Measurements from ENCODE around the gene NMD3. TPM values are rescaled to one million over a fixed set of nuclear protein-coding genes. Genes with fewer than 3 reads are reported as not detected.
A peak's percentile ranks its signal among the peaks of the same experiment; 100 is the strongest.

The NMD3 gene
- polyA plus RNA-seq, 3 donors = 16.8 to 30.0 (median 20.7) TPM

GRCh38 chr3:161199926-161200325, 21.2 kb upstream of the NMD3 start:
- Mint-ChIP-seq H3K27me3 (ENCODE audit: low read depth in 3 of 3) (no peaks in the 10 kb centered on the region), H3K4me3 (no peak overlapping the region), H3K27ac (no peak overlapping the region), H3K4me1 (peaks cover 5% of the 10 kb centered on the region), H3K9me3 (peaks cover 2 to 17% (median 7%) of the 10 kb centered on the region in 7 donors), H3K36me3 (no peaks in the 10 kb centered on the region)
- no peak for TF ChIP-seq CTCF (IDR thresholded peaks at IDR 0.05)
- H3K9me3 ChIP-seq (replicated peaks in 1 of 2; ENCODE audit: control insufficient read depth in 1 of 2, insufficient read depth in 1 of 2, low read length in 2 of 2) = peaks cover 0 to 7% of the 10 kb centered on the region in 2 donors
- no peaks in the 10 kb centered on the region for H4K20me1 ChIP-seq (ENCODE audit: insufficient read depth, low read length)
- WGBS (ENCODE audit: insufficient coverage) = 82% methylated on average over 2 of the region's 3 CpGs
- H3K4me2 ChIP-seq (replicated peaks; ENCODE audit: extremely low read depth, low read length, poor library complexity, severe bottlenecking) = no peak overlapping the region
- H3K4me1 ChIP-seq (ENCODE audit: control insufficient read depth in 1 of 2, insufficient read depth in 2 of 2, low read length in 2 of 2) = no peaks in the 10 kb centered on the region
- intact Hi-C loops (cut with micrococcal nuclease) = no loop called here
- H3K4me3 ChIP-seq (replicated peaks in 1 of 3; ENCODE audit: low read depth in 2 of 3, low read length in 3 of 3) = no peak overlapping the region
- H3K9ac ChIP-seq (ENCODE audit: insufficient read depth, low read length, poor library complexity, severe bottlenecking) = no peak overlapping the region
- DNase-seq = no peak
- no peaks in the 10 kb centered on the region for H3K27me3 ChIP-seq (ENCODE audit: control insufficient read depth in 2 of 2, insufficient read depth in 2 of 2, low read length in 2 of 2)
- no peaks in the 10 kb centered on the region for H3K36me3 ChIP-seq (replicated peaks in 1 of 2; ENCODE audit: control insufficient read depth in 1 of 2, insufficient read depth in 2 of 2, low read length in 2 of 2)
- no peaks in the 10 kb centered on the region for H3K79me2 ChIP-seq (ENCODE audit: insufficient read depth, low read length)
- no peak overlapping the region for H3K27ac ChIP-seq (ENCODE audit: low read depth in 1 of 2, low read length in 2 of 2)
- H2AFZ ChIP-seq (ENCODE audit: insufficient read depth, low read depth, low read length, poor library complexity, severe bottlenecking) = no peak overlapping the region

- no peak for TF ChIP-seq CTCF (IDR thresholded peaks at IDR 0.05)
- Histone ChIP-seq H3K9me3 (replicated peaks in 1 of 2; ENCODE audit: control insufficient read depth in 1 of 2, insufficient read depth in 1 of 2, low read length in 2 of 2) (no peaks in the 10 kb centered on the region), H2AFZ (ENCODE audit: insufficient read depth, low read depth, low read length, poor library complexity, severe bottlenecking) (no peak overlapping the region), H3K9ac (ENCODE audit: insufficient read depth, low read length, poor library complexity, severe bottlenecking) (no peak overlapping the region), H3K4me3 (replicated peaks in 1 of 3; ENCODE audit: low read depth in 2 of 3, low read length in 3 of 3) (no peak overlapping the region), H3K4me1 (ENCODE audit: control insufficient read depth in 1 of 2, insufficient read depth in 2 of 2, low read length in 2 of 2) (no peaks in the 10 kb centered on the region), H3K27me3 (ENCODE audit: control insufficient read depth in 2 of 2, insufficient read depth in 2 of 2, low read length in 2 of 2) (no peaks in the 10 kb centered on the region), H3K27ac (ENCODE audit: low read depth in 1 of 2, low read length in 2 of 2) (no peak overlapping the region), H4K20me1 (ENCODE audit: insufficient read depth, low read length) (no peaks in the 10 kb centered on the region), H3K4me2 (replicated peaks; ENCODE audit: extremely low read depth, low read length, poor library complexity, severe bottlenecking) (no peak overlapping the region), H3K36me3 (replicated peaks in 1 of 2; ENCODE audit: control insufficient read depth in 1 of 2, insufficient read depth in 2 of 2, low read length in 2 of 2) (no peaks in the 10 kb centered on the region), H3K79me2 (ENCODE audit: insufficient read depth, low read length) (no peaks in the 10 kb centered on the region)
- no peak overlapping the region for H3K27ac Mint-ChIP-seq
- intact Hi-C loops (cut with micrococcal nuclease) = no loop called here
- no peaks in the 10 kb centered on the region for H3K36me3 Mint-ChIP-seq
- no peak for DNase-seq
- whole genome bisulfite sequencing (ENCODE audit: insufficient coverage) = 100% methylated on average over 3 of the region's 4 CpGs
- H3K9me3 Mint-ChIP-seq = peaks cover 0 to 1% (median 0%) of the 10 kb centered on the region in 7 donors
- peak overlapping the region in 1 of 2 donors; percentile 21 for H3K4me3 Mint-ChIP-seq
- peaks cover 5% of the 10 kb centered on the region for H3K4me1 Mint-ChIP-seq
- H3K27me3 Mint-ChIP-seq (ENCODE audit: low read depth in 3 of 3) = no peaks in the 10 kb centered on the region
These were observed 17.5 kb upstream of the NMD3 start for GRCh38 chr3:161203485-161204098.

Data from CD14-positive monocyte (primary cell).